ENCODE measurements around the gene GNA12.

GRCh38 chr7:2845034-2845592, 1.0 kb upstream of the GNA12 start:
- no peak for TF ChIP-seq CTCF (IDR thresholded peaks at IDR 0.05)
- no peak for TF ChIP-seq EZH2 (IDR thresholded peaks at IDR 0.05)

All from neural progenitor cell (in vitro differentiated cells).